Measurements from ENCODE around the gene CALML5. TPM values are rescaled to one million over a fixed set of nuclear protein-coding genes. Genes with fewer than 3 reads are reported as not detected.

Gene CALML5
- total and polyA plus RNA-seq, 5 experiments from 2014 or later = not detected

- Mint-ChIP-seq H3K9me3 (peaks cover 0 to 3% (median 0%) of the 10 kb centered on the region in 9 donors), H3K4me3 (peak overlapping the region in 1 of 10 donors; percentile 24), H3K36me3 (no peaks in the 10 kb centered on the region), H3K27me3 (peaks cover 0 to 11% (median 3%) of the 10 kb centered on the region in 5 donors), H3K4me1 (peaks cover 5 to 8% (median 7%) of the 10 kb centered on the region in 4 donors), H3K27ac (peak overlapping the region in 3 of 10 donors; percentile 1 to 58 (median 46))
- DNase-seq (no peak), ATAC-seq (peak in 1 of 2 donors; percentile 35)
- POLR2A ChIA-PET = no interaction called here
Measured at GRCh38 chr10:5466451-5467206, 32.7 kb downstream of the CALML5 start.

DNA sequence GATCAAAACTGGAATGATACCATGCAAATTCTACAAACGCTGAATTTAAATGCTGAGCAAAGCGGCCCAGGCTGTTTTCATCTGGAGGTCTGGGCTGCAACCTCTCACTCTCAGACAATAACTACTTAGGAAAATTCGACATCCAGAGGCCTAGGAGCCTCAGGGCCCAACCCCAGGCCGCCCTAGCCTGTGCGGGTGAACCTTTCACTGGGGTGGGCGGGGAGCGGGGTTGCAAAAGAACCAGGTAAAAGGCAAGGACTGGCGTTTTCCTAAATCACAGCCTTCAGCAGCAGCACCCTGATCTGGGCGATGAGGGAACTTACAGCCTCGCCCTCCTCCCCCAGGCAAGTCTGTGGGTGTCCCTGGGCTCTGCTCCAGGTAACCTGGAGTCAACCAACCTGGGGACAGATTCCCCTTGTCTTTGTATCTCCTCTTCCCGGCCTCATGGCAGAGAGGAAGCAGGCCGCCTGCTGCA is 33.4 kb downstream of the CALML5 start:
- Mint-ChIP-seq H3K27ac (peak overlapping the region in 2 of 10 donors; percentile 46 to 58), H3K4me3 (peak overlapping the region in 1 of 10 donors; percentile 24), H3K4me1 (peaks cover 5 to 9% (median 8%) of the 10 kb centered on the region in 4 donors), H3K27me3 (peaks cover 0 to 11% (median 3%) of the 10 kb centered on the region in 5 donors), H3K36me3 (peaks cover 0 to 3% (median 0%) of the 10 kb centered on the region in 3 donors), H3K9me3 (peaks cover 0 to 3% (median 0%) of the 10 kb centered on the region in 9 donors)
- ATAC-seq (no peak), DNase-seq (no peak)
- POLR2A ChIA-PET = no interaction called here

DNA sequence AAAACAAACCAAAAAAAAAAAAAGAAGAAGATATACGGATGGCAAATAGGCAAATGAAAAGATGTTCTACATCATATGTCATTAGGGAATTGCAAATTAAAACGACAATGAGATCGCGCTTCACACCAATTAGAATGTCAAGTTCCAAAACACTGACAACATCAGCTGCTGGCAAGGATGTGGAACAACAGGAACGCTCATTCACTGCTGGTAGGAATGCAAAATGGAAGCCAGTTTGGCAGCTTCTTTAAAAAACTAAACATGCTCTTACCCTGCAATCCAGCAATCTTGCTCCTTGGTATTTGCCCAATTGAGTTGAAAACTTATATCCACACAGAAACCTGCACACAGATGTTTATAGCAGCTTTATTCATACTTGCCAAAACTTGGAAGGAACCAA is 34.8 kb downstream of the CALML5 start:
- H3K4me1 Mint-ChIP-seq = peaks cover 5 to 9% (median 8%) of the 10 kb centered on the region in 4 donors
- H3K36me3 Mint-ChIP-seq = peaks cover 0 to 7% (median 0%) of the 10 kb centered on the region in 3 donors
- POLR2A ChIA-PET = no interaction called here
- no peak overlapping the region for H3K4me3 Mint-ChIP-seq
- ATAC-seq (no peak), DNase-seq (no peak)
- peaks cover 0 to 11% (median 3%) of the 10 kb centered on the region in 5 donors for H3K27me3 Mint-ChIP-seq
- no peak overlapping the region for H3K27ac Mint-ChIP-seq
- H3K9me3 Mint-ChIP-seq = peaks cover 0 to 3% (median 0%) of the 10 kb centered on the region in 9 donors

DNA sequence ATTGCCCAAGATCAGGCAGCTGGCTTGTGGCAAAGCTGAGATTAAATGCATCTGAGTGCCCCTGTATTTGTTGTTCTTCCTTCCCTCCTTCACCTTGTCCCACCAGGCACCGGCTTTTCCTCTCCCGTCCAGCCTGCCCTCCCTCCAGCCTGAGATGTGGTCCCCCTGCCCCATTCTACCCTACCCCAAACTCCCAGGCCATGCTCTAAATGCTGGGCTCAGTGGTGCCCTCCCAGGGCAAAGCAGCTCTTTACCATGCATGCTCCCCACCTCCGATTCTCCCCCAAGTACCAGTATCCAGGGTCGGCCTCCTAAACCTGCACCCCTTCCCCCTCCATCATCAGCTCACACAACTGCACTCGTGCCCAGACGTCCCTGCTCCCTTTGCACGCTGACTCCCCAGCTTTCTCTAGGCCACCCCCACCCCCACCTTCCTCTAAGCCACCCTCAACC is 36.5 kb downstream of the CALML5 start:
- H3K4me1 Mint-ChIP-seq = peaks cover 12 to 15% (median 13%) of the 10 kb centered on the region in 4 donors
- DNase-seq (no peak), ATAC-seq (no peak)
- peaks cover 0 to under 1% (median 0%) of the 10 kb centered on the region in 9 donors for H3K9me3 Mint-ChIP-seq
- H3K4me3 Mint-ChIP-seq = no peak overlapping the region
- no peak overlapping the region for H3K27ac Mint-ChIP-seq
- H3K36me3 Mint-ChIP-seq = peaks cover 0 to 7% (median under 1%) of the 10 kb centered on the region in 3 donors
- POLR2A ChIA-PET = interaction anchor here (0.9 kb wide), 1 partner anchor 15 kb away, joined by 3 read pairs; no protein-coding TSS in a partner anchor
- H3K27me3 Mint-ChIP-seq = peaks cover 0 to 11% (median 3%) of the 10 kb centered on the region in 5 donors

GRCh38 chr10:5461914-5462840 is 37.2 kb downstream of the CALML5 start:
- Mint-ChIP-seq H3K4me1 (peaks cover 15 to 18% (median 16%) of the 10 kb centered on the region in 4 donors), H3K4me3 (no peak overlapping the region), H3K36me3 (peaks cover 0 to 7% (median 2%) of the 10 kb centered on the region in 3 donors), H3K27me3 (peaks cover 0 to 11% (median 3%) of the 10 kb centered on the region in 5 donors), H3K27ac (peak overlapping the region in 1 of 10 donors; percentile 57), H3K9me3 (no peaks in the 10 kb centered on the region)
- DNase-seq = no peak
- no peak for ATAC-seq
- POLR2A ChIA-PET = interaction anchor here (0.9 kb wide), 1 partner anchor 15 kb away, joined by 3 read pairs; no protein-coding TSS in a partner anchor

DNA sequence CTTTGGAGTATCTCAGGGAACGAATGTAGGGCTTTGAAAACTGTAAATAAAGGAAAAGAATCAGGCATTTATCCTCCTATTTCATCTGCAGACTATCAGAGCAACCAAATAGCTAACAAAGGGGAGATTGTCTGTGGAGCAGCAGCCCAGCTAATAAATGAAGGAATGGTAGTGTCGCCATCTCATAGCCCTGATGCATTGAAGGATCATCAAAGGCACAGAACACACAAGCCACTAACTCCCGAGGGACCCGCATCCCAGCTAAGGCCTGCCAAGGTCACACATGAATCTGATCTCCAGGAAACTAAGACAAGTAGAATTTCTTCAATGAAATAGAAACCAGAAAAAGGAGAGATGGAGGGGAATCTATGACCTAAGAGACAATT is 38.2 kb downstream of the CALML5 start:
- H3K27me3 Mint-ChIP-seq = peaks cover 0 to 11% (median 3%) of the 10 kb centered on the region in 5 donors
- H3K4me3 Mint-ChIP-seq = no peak overlapping the region
- ATAC-seq = no peak
- DNase-seq = no peak
- POLR2A ChIA-PET = no interaction called here
- no peak overlapping the region for H3K27ac Mint-ChIP-seq
- peaks cover 10 to 18% (median 12%) of the 10 kb centered on the region in 4 donors for H3K4me1 Mint-ChIP-seq
- no peaks in the 10 kb centered on the region for H3K9me3 Mint-ChIP-seq
- peaks cover 0 to 10% (median 9%) of the 10 kb centered on the region in 3 donors for H3K36me3 Mint-ChIP-seq

DNA sequence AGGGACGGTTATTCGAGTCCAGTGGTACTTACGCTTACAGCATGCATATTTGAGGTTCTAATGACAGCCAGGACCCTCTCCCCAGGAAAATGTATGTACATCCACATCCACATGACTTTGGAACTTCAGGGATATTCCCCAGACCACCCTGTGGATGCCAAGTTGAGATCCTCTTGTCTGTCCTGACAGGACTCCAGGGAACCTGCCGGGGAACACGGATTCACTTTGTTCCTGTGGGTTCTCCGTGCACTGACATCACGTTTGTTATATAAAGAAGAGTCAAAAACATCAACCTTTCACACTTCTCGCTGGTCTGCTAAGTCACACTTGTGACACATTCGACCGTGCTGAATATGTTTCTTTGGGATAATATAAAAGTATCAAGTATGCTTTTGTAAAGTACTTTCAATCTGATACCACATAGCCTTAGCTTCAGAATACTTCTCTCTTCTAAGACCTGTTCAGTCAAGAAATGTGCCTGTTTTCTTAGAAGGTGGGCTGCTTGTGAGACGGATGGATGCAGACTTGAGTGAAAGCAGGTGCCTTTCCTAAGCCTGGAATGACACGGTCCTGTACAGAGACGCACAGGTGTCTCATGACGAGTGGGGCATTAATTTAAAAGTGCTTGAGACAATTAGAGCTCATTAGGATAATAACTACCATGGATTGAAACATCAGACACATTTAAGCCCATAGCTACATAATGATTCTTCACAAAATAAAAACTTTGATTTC is 38.7 kb downstream of the CALML5 start:
- POLR2A ChIA-PET = interaction anchor here (0.7 kb wide), 1 partner anchor 28 kb away, joined by 3 read pairs; no protein-coding TSS in a partner anchor
- no peak for ATAC-seq
- DNase-seq = no peak
- no peak overlapping the region for H3K4me3 Mint-ChIP-seq
- peaks cover 0 to 11% (median 3%) of the 10 kb centered on the region in 5 donors for H3K27me3 Mint-ChIP-seq
- no peak overlapping the region for H3K27ac Mint-ChIP-seq
- H3K4me1 Mint-ChIP-seq = peaks cover 10 to 18% (median 12%) of the 10 kb centered on the region in 4 donors
- no peaks in the 10 kb centered on the region for H3K9me3 Mint-ChIP-seq
- peaks cover 0 to 14% (median 13%) of the 10 kb centered on the region in 3 donors for H3K36me3 Mint-ChIP-seq

GRCh38 chr10:5458949-5459747 is 40.2 kb downstream of the CALML5 start:
- H3K4me1 Mint-ChIP-seq = peaks cover 10 to 18% (median 12%) of the 10 kb centered on the region in 4 donors
- H3K27me3 Mint-ChIP-seq = peaks cover 0 to 11% (median 3%) of the 10 kb centered on the region in 5 donors
- H3K9me3 Mint-ChIP-seq = no peaks in the 10 kb centered on the region
- DNase-seq = no peak
- no peak for ATAC-seq
- no peak overlapping the region for H3K4me3 Mint-ChIP-seq
- H3K36me3 Mint-ChIP-seq = peaks cover 0 to 24% (median 16%) of the 10 kb centered on the region in 3 donors
- no peak overlapping the region for H3K27ac Mint-ChIP-seq
- POLR2A ChIA-PET = no interaction called here

DNA sequence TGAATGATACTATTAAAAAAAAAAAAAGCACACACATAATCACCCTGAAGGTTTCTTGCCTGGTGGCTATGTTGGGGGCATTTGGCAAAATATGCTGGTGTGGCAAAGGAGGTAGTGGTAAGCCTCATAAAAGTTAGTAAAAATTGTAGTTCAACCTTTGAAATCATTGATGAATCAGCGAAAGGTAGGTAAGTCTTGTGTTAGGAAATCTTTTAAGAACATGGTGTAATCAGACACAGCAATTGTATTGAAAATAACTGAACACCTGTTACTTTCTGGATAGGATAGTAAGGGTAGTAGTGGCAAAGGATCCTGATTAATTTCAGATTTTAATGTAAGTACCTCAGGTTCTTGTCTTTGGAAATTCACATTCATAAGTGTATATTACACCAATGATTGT is 40.9 kb downstream of the CALML5 start:
- POLR2A ChIA-PET = interaction anchor here (1.0 kb wide), 1 partner anchor 11 kb away, joined by 3 read pairs; no protein-coding TSS in a partner anchor
- no peak for ATAC-seq
- no peak overlapping the region for H3K27ac Mint-ChIP-seq

GRCh38 chr10:5457741-5458140 is 41.6 kb downstream of the CALML5 start:
- Mint-ChIP-seq H3K27me3 (no peaks in the 10 kb centered on the region), H3K4me3 (peak overlapping the region in 8 of 10 donors; percentile 1 to 67 (median 55)), H3K36me3 (peaks cover 0 to 35% (median 16%) of the 10 kb centered on the region in 3 donors), H3K27ac (peak overlapping the region in 9 of 10 donors; percentile 3 to 86 (median 47)), H3K9me3 (no peaks in the 10 kb centered on the region), H3K4me1 (peaks cover 10 to 18% (median 12%) of the 10 kb centered on the region in 4 donors)
- POLR2A ChIA-PET = interaction anchor here (1.0 kb wide), 1 partner anchor 10 kb away, joined by 3 read pairs; no protein-coding TSS in a partner anchor
- DNase-seq = peak in 3 of 10 donors; percentile 21 to 67 (median 63)
- ATAC-seq = peak; percentile 83 to 98

More for the DNA sequence above, 40.9 kb downstream of the CALML5 start:
- Mint-ChIP-seq H3K4me3 (no peak overlapping the region), H3K27me3 (peaks cover 0 to 5% (median under 1%) of the 10 kb centered on the region in 5 donors), H3K4me1 (peaks cover 10 to 18% (median 12%) of the 10 kb centered on the region in 4 donors), H3K36me3 (peaks cover 0 to 29% (median 16%) of the 10 kb centered on the region in 3 donors), H3K9me3 (no peaks in the 10 kb centered on the region)
- DNase-seq = no peak

DNA sequence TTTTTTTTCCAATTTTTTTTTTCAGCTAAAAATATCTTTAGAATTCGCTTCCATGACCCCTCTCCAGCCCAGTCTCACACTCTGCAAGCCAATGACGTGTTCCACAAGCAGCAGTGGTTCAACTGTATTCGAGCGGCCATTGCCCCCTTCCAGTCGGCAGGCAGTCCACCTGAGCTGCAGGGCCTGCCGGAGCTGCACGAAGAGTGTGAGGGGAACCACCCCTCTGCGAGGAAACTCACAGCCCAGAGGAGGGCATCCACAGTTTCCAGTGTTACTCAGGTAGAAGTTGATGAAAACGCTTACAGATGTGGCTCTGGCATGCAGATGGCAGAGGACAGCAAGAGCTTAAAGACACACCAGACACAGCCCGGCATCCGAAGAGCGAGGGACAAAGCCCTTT is 42.8 kb downstream of the CALML5 start:
- Mint-ChIP-seq H3K27me3 (no peaks in the 10 kb centered on the region), H3K27ac (no peak overlapping the region), H3K9me3 (no peaks in the 10 kb centered on the region), H3K4me3 (peak overlapping the region in 1 of 10 donors; percentile 4), H3K4me1 (peaks cover 9 to 12% (median 11%) of the 10 kb centered on the region in 4 donors), H3K36me3 (peaks cover 0 to 47% (median 16%) of the 10 kb centered on the region in 3 donors)
- DNase-seq = no peak
- ATAC-seq = no peak
- POLR2A ChIA-PET = no interaction called here

Data from naive thymus-derived CD8-positive, alpha-beta T cell (primary cell).